Panc1 (cell line): Measurements from ENCODE around the gene KCNA10. TPM values are rescaled to one million over a fixed set of nuclear protein-coding genes. Genes with fewer than 3 reads are reported as not detected.

Experiments
- ATAC-seq: fragments of 200-7000 bp; cut with Tn5 transposase; 2 replicates; pipeline ENCODE4 v1.9.1; 2020; ENCODE audit warnings: mild to moderate bottlenecking, moderate library complexity
- BruUV-seq: library from RNA; stranded (reverse); fragments of 400-500 nt; replicated peaks from 2 replicates; lab custom pipeline; 2021; lab: Mats Ljungman, UMichigan
- CTCF ChIA-PET: fragments of 300-600 bp; sonication (Branson Sonifier 250); formaldehyde crosslinking; loops from one replicate; lab custom pipeline; 2022; ENCODE audit warnings: antibody characterized with exemption; lab: Charles Lee
- POLR2A ChIA-PET: fragments of 300-600 bp; sonication (Branson Sonifier 250); formaldehyde crosslinking; loops from one replicate; lab custom pipeline; 2022; ENCODE audit warnings: antibody characterized with exemption; lab: Charles Lee
- DNase-seq: peaks from one replicate; pipeline ENCODE4 v3.0.0-alpha.2; 2010; ENCODE audit warnings: low read depth, low spot score
- H3K27ac ChIP-seq: 2 replicates; pipeline ENCODE4 v1.5.1; 2011; ENCODE audit warnings: mild to moderate bottlenecking, low read length, inconsistent platforms
- H3K27me3 ChIP-seq: fragments of 200-500 bp; sonication (Bioruptor generic); 2 replicates; pipeline ENCODE4 v1.6.0; 2014; ENCODE audit warnings: low read length, inconsistent platforms; ENCODE audit not compliant: control insufficient read depth, insufficient read depth
- H3K36me3 ChIP-seq: fragments of 200-500 bp; sonication (Bioruptor generic); 2 replicates; pipeline ENCODE4 v1.5.1; 2014; ENCODE audit warnings: inconsistent platforms, mild to moderate bottlenecking, low read length, moderate library complexity; ENCODE audit not compliant: control insufficient read depth, insufficient read depth
- H3K4me1 ChIP-seq: 2 replicates; pipeline ENCODE4 v1.5.1; 2011; ENCODE audit warnings: inconsistent platforms, mild to moderate bottlenecking, low read length, moderate library complexity; ENCODE audit not compliant: control insufficient read depth, insufficient read depth
- H3K4me3 ChIP-seq, 2 experiments: 2 replicates each; pipeline ENCODE4 v1.5.1; 2011 to 2012; ENCODE audit warnings: low read depth in 2 of 2, low read length in 2 of 2, mild to moderate bottlenecking in 2 of 2, inconsistent platforms in 1 of 2, moderate library complexity in 1 of 2
- H3K9me3 ChIP-seq: fragments of 200-500 bp; sonication (Bioruptor generic); 2 replicates; pipeline ENCODE4 v1.5.1; 2014; ENCODE audit warnings: low read depth, mild to moderate bottlenecking, inconsistent platforms, low read length, moderate library complexity; ENCODE audit not compliant: control insufficient read depth, insufficient read depth
- CTCF ChIP-seq: fragments of 450-650 bp; IDR thresholded peaks from 2 replicates; pipeline ENCODE4 v1.5.1; 2017; ENCODE audit warnings: mild to moderate bottlenecking
- POLR2AphosphoS5 ChIP-seq: IDR thresholded peaks from 2 replicates; pipeline ENCODE4 v1.6.1; 2012; ENCODE audit warnings: mild to moderate bottlenecking, low read depth, low read length, moderate library complexity
- REST ChIP-seq, 2 experiments: IDR thresholded peaks; 2 replicates each; pipeline ENCODE4 v1.6.1; 2011 to 2012; ENCODE audit warnings: low read depth in 2 of 2, control low read depth in 1 of 2, low read length in 1 of 2, mild to moderate bottlenecking in 1 of 2, moderate library complexity in 1 of 2; ENCODE audit not compliant: insufficient read depth in 1 of 2
- SIN3A ChIP-seq: IDR thresholded peaks from 2 replicates; pipeline ENCODE4 v1.6.1; 2012; ENCODE audit warnings: low read depth, mild to moderate bottlenecking, low read length, moderate library complexity, borderline replicate concordance; ENCODE audit not compliant: insufficient read depth
- TCF7L2 ChIP-seq: IDR thresholded peaks from 2 replicates; pipeline ENCODE4 v1.6.1; 2011; ENCODE audit warnings: mild to moderate bottlenecking, low read depth, low read length, inconsistent platforms
- in situ Hi-C: cut with HindIII; loops from 2 replicates; pipeline ENCODE4 v1.10.0; 2016; ENCODE audit warnings: low sequenced_read_pairs, low pct_unique_long_range_greater_than_20kb
- intact Hi-C: fragments of 100-400 bp; cut with micrococcal nuclease; formaldehyde crosslinking; loops from one replicate; pipeline ENCODE4 v1.10.0; 2022; ENCODE audit not compliant: unreplicated experiment
- total RNA-seq: library from RNA; stranded (reverse); gene quantifications from one replicate; pipeline ENCODE4 v1.2.1, GENCODE V29; 2021; ENCODE audit not compliant: unreplicated experiment

KCNA10 gene
- total RNA-seq, 1 experiment from 2014 or later = not detected

GRCh38 chr1:110472546-110472945 lies 46.4 kb downstream of the KCNA10 start:
- ATAC-seq = no peak
- POLR2A ChIA-PET = no interaction called here
- no peaks in the 10 kb centered on the region for H3K27me3 ChIP-seq
- no TSS peak for BruUV-seq
- peaks cover 6% of the 10 kb centered on the region; the same call in 1 of the 2 replicates for H3K4me1 ChIP-seq
- in situ Hi-C loops (no loop called here), intact Hi-C loops (no loop called here)
- TF ChIP-seq CTCF (no peak), SIN3A (no peak), TCF7L2 (no peak), POLR2AphosphoS5 (no peak), REST (IDR thresholded peaks at IDR 0.05; ENCODE audit: insufficient read depth in 1 of 2, low read depth in 2 of 2, low read length in 1 of 2) (no peak)
- H3K9me3 ChIP-seq = no peaks in the 10 kb centered on the region
- H3K27ac ChIP-seq = no peak overlapping the region
- H3K4me3 ChIP-seq = no peak overlapping the region
- no peak for DNase-seq
- no peaks in the 10 kb centered on the region for H3K36me3 ChIP-seq
- CTCF ChIA-PET = no interaction called here

GRCh38 chr1:110471131-110471530 lies 47.8 kb downstream of the KCNA10 start:
- H3K27me3 ChIP-seq = no peaks in the 10 kb centered on the region
- H3K4me1 ChIP-seq = no peaks in the 10 kb centered on the region
- H3K36me3 ChIP-seq = no peaks in the 10 kb centered on the region
- H3K27ac ChIP-seq = no peak overlapping the region
- peak; percentile 68 for ATAC-seq
- TF ChIP-seq CTCF = peak; percentile 32
- TF ChIP-seq REST (IDR thresholded peaks at IDR 0.05; ENCODE audit: insufficient read depth in 1 of 2, low read depth in 2 of 2, low read length in 1 of 2) = no peak
- no peak for TF ChIP-seq POLR2AphosphoS5
- TF ChIP-seq SIN3A = no peak
- no peak for TF ChIP-seq TCF7L2
- H3K9me3 ChIP-seq = no peaks in the 10 kb centered on the region
- ChIA-PET POLR2A (no interaction called here), CTCF (no interaction called here)
- in situ Hi-C loops (no loop called here), intact Hi-C loops (no loop called here)
- no TSS peak for BruUV-seq
- DNase-seq = no peak
- H3K4me3 ChIP-seq = no peak overlapping the region

Other genes starting within 250 kb of the KCNA10 start
- gene RBM15, start 179.8 kb downstream of the KCNA10 start, total RNA-seq = 32.1 TPM
- gene SLC16A4, start 128.1 kb downstream of the KCNA10 start, total RNA-seq = 0.46 TPM
- gene LAMTOR5, start 111.5 kb downstream of the KCNA10 start, total RNA-seq = 119 TPM
- not detected for gene PROK1, start 68.0 kb downstream of the KCNA10 start, total RNA-seq
- 1.1 TPM for gene KCNA2, start 87.2 kb upstream of the KCNA10 start, total RNA-seq
- not detected for gene KCNA3, start 155.8 kb upstream of the KCNA10 start, total RNA-seq